AG10803 (cell line): ENCODE data around the gene PCDHGC4.
A peak's percentile ranks its signal among the peaks of the same experiment; 100 is the strongest.

ENCODE experiments used
- DNase-seq: peaks from one replicate; pipeline ENCODE4 v3.0.0; 2010; ENCODE audit warnings: low read depth
- H3K4me3 ChIP-seq: 2 replicates; pipeline ENCODE4 v1.5.1; 2011; ENCODE audit warnings: mild to moderate bottlenecking, low read length, control low read depth
- TF ChIP-seq, protein P1 (sequence below): conservative IDR thresholded peaks from 2 replicates; pipeline ENCODE4 v1.5.1; 2011; ENCODE audit warnings: mild to moderate bottlenecking, low read length, control low read depth, inconsistent platforms

PCDHGC4 gene

GRCh38 chr5:141490771-141491170, 5.9 kb downstream of the PCDHGC4 start:
- no peak for DNase-seq
- H3K4me3 ChIP-seq = no peak overlapping the region
- TF ChIP-seq, protein P1, sequence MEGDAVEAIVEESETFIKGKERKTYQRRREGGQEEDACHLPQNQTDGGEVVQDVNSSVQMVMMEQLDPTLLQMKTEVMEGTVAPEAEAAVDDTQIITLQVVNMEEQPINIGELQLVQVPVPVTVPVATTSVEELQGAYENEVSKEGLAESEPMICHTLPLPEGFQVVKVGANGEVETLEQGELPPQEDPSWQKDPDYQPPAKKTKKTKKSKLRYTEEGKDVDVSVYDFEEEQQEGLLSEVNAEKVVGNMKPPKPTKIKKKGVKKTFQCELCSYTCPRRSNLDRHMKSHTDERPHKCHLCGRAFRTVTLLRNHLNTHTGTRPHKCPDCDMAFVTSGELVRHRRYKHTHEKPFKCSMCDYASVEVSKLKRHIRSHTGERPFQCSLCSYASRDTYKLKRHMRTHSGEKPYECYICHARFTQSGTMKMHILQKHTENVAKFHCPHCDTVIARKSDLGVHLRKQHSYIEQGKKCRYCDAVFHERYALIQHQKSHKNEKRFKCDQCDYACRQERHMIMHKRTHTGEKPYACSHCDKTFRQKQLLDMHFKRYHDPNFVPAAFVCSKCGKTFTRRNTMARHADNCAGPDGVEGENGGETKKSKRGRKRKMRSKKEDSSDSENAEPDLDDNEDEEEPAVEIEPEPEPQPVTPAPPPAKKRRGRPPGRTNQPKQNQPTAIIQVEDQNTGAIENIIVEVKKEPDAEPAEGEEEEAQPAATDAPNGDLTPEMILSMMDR = no peak

DNA sequence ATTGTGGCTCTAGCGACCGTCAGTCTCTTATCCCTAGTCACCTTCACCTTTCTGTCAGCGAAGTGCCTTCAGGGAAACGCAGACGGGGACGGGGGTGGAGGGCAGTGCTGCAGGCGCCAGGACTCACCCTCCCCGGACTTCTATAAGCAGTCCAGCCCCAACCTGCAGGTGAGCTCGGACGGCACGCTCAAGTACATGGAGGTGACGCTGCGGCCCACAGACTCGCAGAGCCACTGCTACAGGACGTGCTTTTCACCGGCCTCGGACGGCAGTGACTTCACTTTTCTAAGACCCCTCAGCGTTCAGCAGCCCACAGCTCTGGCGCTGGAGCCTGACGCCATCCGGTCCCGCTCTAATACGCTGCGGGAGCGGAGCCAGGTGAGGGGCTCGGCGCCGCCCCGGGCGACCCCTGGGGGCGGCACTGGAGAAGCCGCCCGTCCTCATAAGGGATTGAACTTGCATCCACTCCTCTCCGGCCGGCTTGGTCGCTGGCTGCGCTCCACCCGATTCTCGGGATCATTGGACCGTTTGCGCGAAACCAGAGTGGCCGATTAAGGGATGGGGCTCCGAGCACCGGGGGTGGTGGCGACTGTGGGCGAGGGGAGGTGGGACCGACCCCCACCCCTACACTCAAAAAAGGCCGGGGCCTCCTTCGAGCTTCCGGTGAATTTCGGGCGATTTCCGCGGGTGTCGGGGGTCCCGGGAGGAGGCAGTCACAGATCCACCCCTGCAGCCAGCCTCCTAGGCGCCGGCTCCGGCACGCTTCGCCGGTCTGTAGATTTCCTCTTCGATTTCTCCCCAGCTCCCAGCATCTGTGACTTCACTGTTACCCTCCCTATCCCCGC, 6.7 kb downstream of the PCDHGC4 start:
- no peak overlapping the region for H3K4me3 ChIP-seq
- TF ChIP-seq, protein P1 = no peak
- DNase-seq = no peak

DNA sequence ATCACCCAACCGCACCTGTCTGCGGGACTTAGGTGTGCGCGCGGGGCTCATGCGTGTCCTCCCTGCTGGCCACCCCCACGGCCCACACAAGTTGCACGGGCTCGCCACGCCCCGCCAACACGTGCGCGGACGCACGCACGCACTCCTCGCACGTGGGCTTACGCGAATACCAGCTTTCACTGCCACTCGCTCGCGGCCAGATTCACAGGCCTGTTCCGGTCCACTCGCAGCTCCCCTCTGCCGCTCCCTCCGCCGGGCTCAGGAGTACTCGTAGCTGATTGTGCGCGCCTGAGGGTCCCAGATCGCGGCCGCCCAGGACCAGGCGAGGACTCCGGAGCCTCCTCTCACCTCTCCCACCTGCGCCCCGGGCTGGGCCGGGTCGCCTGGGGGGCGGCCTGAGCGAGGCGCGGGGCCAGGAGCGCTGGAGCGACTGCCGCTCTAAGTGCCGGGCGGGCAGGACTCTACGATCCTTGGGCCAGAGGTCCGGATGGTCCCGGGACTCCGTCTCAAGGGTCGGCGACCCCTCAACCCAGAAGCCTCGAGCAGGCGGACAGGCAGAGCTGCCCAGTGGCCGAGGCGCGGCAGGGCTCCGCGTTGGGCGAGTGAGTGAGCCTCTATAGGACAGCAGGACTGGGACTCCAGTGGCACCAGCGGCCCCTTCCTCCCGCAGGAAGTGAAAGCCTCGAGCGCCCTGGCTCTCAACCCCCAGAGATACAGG, 7.5 kb downstream of the PCDHGC4 start:
- no peak for DNase-seq
- TF ChIP-seq, protein P1 = no peak
- H3K4me3 ChIP-seq = no peak overlapping the region

DNA sequence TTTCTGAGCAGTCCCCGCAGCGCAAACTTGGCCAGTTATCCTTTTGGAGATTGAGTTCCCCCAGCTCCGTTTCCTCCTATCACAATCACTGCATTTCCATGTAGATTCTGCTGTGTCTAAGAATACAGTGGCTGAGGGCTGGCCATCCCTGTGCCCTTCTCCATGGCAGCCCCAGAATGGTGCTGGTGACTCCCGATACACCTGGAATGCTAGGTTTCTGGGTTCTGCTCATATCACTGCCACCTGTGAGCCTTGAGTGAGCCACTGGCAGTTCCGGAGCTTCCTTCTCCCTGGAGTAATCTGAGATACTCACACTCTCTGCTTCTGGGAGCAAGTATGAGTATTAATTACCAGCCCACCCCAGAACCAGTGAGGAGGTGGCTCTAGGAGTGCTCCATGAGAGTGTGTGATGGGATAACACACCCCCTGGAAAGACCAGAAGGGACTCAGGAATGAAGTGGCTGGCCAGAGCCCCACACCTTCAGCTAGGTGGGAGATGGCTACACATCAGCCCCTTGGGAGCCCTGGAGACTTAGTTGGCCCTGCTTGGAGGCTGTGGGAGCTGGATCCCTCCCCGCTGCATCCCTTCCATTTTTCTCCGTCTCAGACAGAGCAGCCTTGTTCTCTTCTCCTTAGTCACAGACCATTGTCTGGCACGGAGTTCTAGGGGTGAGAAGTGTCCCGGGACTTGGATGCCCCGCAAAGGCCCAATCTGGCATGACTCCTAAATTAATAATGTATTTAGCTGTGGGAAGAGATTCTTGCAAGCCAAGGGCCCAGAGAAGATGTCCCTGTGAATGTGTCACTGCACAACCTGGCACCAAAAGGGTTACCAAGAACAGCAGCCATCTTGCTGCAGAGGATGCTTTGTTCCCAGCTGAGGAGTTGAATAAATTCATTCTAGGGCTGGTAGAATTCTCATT, 8.9 kb downstream of the PCDHGC4 start:
- DNase-seq = peak; percentile 74
- H3K4me3 ChIP-seq = no peak overlapping the region
- TF ChIP-seq, protein P1 = no peak

- H3K4me3 ChIP-seq = no peak overlapping the region
- TF ChIP-seq, protein P1 = no peak
- no peak for DNase-seq
These were observed 10.1 kb downstream of the PCDHGC4 start for GRCh38 chr5:141494761-141495452.

DNA sequence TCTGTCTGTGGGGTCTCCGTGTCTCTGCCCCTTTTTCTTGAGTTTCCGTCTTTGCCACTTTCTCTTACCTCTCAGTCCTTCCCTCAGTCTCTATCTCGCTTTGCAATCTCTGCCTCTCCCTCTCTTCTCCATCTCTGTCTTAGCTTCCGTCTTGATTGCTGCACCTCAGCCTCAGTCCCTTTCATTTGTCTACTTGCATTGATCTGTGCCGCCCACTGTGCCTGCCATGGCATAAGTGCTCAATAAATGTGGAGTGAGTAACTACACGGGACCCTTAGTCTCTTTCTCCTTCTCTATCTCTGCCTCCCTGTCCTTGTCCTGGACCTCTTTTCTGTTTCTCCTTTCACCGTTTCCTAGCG, 10.6 kb downstream of the PCDHGC4 start:
- TF ChIP-seq, protein P1 = no peak
- no peak overlapping the region for H3K4me3 ChIP-seq
- no peak for DNase-seq
